GM21737 (cell line): ENCODE data around the gene KRT9.
"Not testable (repeated sequence)": the region's sequence is repeated elsewhere in the genome, so short reads cannot be mapped to it uniquely, and the experiment has no call there.

Source experiments
- ATAC-seq: cut with Tn5 transposase; IDR thresholded peaks from one replicate; pipeline ENCODE4 v1.9.1; 2021; ENCODE audit warnings: mild to moderate bottlenecking, moderate library complexity; ENCODE audit not compliant: unreplicated experiment

The KRT9 gene

GRCh38 chr17:41571561-41572434 is at the start of gene KRT9:
KRT9 (minus strand) TSS chr17:41572059; CDS start chr17:41571992, 67 bp downstream.
- no peak for ATAC-seq

- ATAC-seq, result not testable (repeated sequence)
Measured at GRCh38 chr17:41621435-41621817, 49.6 kb upstream of the KRT9 start.

- no peak for ATAC-seq
Measured at GRCh38 chr17:41620583-41621434, 49.0 kb upstream of the KRT9 start.

GRCh38 chr17:41619927-41620582 is 48.2 kb upstream of the KRT9 start:
- ATAC-seq, result not testable (repeated sequence)

GRCh38 chr17:41619036-41619926 is 47.4 kb upstream of the KRT9 start:
- ATAC-seq, result no peak

GRCh38 chr17:41618341-41619035 is 46.6 kb upstream of the KRT9 start:
- ATAC-seq, result no peak

- no peak for ATAC-seq
Measured at GRCh38 chr17:41617698-41618097, 45.8 kb upstream of the KRT9 start.

GRCh38 chr17:41617136-41617535 is 45.3 kb upstream of the KRT9 start:
- ATAC-seq, result no peak

- not testable (repeated sequence) for ATAC-seq
Measured at GRCh38 chr17:41616486-41616885, 44.6 kb upstream of the KRT9 start.

- ATAC-seq, result no peak
Measured at GRCh38 chr17:41615454-41615853, 43.6 kb upstream of the KRT9 start.

- not testable (repeated sequence) for ATAC-seq
Measured at GRCh38 chr17:41614767-41615166, 42.9 kb upstream of the KRT9 start.

GRCh38 chr17:41614098-41614497 is 42.2 kb upstream of the KRT9 start:
- ATAC-seq, result no peak

- no peak for ATAC-seq
Measured at GRCh38 chr17:41613277-41614082, 41.6 kb upstream of the KRT9 start.

- not testable (repeated sequence) for ATAC-seq
Measured at GRCh38 chr17:41612376-41613160, 40.7 kb upstream of the KRT9 start, which contains the start of gene KRT16. KRT16 (minus strand) TSS chr17:41612767; CDS start chr17:41612688, 79 bp downstream.

GRCh38 chr17:41610965-41611640 is 39.2 kb upstream of the KRT9 start:
- ATAC-seq, result no peak

- ATAC-seq, result not testable (repeated sequence)
Measured at GRCh38 chr17:41610061-41610517, 38.2 kb upstream of the KRT9 start.

- ATAC-seq, result not testable (repeated sequence)
Measured at GRCh38 chr17:41606930-41607329, 35.1 kb upstream of the KRT9 start.
